Activated CD8-positive, alpha-beta memory T cell treated with anti-CD3 and anti-CD28 coated beads, Interleukin-2, amount 50 U/mL, for 24 hours (primary cell): ENCODE results near the gene CAMK1D.
"Not testable (repeated sequence)": the region's sequence is repeated elsewhere in the genome, so short reads cannot be mapped to it uniquely, and the experiment has no call there.

Experiments used
- DNase-seq: peaks from one replicate; pipeline ENCODE4 v3.0.0-alpha.2; 2020; ENCODE audit errors: extremely low read depth

Gene CAMK1D

GRCh38 chr10:12697764-12698163 lies 348.4 kb downstream of the CAMK1D start:
- DNase-seq = no peak

DNA sequence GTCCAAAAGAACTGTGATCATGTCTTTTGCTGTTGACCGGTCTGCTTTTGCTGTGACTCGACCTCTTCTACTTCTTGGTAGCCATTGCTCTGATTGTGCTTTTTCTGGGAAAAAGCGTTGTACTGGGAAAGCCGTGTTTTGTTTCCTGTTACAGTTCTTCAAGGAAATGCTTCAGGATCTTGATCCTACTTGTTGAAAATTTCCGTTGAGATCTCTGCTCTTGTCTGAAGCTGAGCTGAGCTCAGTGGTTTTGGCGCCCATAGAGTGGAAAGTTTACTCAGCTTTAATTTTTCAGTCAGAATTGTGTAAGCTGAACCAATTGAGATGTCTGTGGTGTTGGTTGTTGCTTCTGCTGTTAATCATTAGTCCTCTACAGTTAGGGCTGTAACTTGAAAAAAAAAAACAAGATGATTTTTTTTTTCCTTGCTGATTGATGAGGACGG lies 349.9 kb downstream of the CAMK1D start:
- DNase-seq = no peak

GRCh38 chr10:12699781-12700556 lies 350.6 kb downstream of the CAMK1D start:
- DNase-seq = no peak

DNA sequence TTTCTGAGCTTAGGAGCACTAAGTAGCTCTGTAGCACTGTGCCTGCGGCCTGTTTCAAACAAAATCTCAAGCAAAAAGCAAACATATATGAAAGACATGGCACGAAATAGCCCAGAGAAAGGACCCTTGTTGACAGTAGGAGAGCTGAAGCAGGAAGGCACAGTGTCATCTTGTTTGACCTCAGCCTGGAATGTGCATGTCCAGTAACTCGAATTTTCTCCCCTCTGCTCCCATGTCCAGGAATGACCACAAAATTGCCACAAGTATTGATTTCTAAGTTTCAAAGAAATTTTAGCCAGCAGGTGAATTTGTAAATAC lies 351.2 kb downstream of the CAMK1D start:
- DNase-seq = no peak

DNA sequence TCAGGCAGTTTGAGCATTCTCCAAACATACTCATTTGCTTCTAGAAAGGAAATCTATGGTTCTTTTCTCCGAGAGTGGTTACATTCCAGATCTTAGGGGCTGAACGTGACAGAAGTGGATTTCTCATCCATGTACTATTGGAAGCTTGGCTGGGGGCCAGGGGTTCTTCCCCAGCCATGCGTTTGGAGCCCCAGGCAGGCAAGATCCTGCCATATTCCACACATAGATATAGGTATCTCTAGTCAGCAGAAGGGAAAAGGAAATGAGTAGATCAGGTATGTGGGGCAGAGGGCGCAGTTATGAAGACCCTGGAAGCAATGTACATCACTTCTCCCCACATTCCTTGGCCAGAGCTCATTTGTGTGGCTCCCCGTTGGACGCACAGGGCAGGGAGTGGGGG lies 352.3 kb downstream of the CAMK1D start:
- DNase-seq = no peak

DNA sequence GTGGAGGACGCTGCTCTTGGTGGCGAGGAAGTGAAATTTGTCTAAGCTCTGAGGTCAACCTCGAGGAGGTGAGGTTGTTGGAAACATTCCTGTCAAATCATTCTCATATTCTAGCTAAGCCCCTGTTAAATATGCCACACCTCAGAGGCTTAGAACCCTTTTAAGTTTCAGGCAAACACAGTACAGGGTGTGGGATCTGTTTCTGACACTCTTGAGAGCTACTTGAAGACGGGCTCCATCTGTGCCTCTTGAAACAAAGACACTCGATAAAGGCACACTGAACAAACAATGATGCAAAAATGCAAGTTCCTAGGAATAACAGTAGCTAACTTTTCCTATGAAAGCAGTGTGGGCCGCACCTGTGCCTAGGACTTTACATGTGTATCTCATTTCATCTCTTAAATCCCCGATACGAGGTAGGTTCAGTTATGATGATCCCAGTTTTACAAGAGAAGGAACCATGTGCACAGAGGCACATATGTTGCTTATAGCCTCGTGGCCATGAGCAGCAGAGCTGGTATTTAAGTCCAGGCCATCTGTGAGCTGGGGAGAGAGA lies 352.9 kb downstream of the CAMK1D start:
- DNase-seq = no peak

DNA sequence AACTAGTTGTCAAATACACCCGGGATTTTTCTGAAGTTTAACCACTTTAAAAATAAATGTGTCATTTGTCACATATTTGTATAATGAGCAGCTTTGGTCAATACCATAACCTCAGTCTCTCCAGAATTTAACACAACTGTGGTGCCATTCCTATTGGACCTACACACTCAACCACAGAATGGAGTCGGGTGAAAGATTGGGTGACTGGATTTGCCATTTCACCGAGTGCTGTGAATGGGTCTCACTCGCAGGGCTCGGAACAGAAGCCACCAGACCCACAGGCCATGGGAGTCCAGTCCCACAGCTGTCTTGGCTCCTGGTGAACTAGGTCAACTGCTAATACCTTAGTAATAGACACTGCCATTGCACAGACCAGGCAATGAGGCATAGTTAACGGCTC lies 353.8 kb downstream of the CAMK1D start:
- no peak for DNase-seq

DNA sequence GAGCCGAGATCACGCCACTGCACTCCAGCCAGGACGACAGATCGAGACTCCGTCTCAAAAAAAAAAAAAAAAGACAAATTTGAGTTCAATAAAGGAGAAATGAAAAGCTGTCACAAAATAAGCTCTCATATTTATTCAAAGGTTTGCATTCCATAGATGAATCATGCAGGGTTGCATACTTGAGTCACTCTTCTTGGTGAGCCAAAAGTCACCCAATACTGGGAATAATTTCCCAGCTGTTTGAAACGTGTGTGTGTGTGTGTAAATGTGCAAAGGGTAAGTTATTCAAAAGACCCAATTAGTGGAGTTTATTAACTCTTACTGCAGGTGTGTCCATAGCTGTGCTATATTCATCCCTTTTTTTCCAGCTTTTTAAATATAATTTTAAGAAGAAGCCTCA lies 354.5 kb downstream of the CAMK1D start:
- DNase-seq = no peak

- no peak for DNase-seq
These were observed 355.1 kb downstream of the CAMK1D start for GRCh38 chr10:12704488-12704887.

DNA sequence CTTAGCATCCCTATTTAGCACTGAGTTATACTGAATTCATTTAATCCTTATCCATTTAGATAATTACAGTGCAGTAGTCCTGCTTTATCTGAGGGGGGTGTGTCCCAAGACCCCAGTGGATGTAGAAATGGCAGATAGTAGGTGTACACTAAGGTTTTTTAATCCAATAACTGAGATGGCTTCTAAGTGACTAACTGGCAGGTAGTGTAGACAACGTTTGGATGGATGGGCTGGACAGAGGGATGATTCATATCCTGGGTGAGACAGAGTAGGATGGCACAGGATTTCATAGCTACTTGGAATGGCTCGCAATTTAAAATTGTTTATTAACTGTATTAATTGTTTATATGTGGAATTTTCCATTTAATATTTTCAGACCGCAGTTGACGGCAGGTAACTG lies 356.6 kb downstream of the CAMK1D start:
- no peak for DNase-seq

DNA sequence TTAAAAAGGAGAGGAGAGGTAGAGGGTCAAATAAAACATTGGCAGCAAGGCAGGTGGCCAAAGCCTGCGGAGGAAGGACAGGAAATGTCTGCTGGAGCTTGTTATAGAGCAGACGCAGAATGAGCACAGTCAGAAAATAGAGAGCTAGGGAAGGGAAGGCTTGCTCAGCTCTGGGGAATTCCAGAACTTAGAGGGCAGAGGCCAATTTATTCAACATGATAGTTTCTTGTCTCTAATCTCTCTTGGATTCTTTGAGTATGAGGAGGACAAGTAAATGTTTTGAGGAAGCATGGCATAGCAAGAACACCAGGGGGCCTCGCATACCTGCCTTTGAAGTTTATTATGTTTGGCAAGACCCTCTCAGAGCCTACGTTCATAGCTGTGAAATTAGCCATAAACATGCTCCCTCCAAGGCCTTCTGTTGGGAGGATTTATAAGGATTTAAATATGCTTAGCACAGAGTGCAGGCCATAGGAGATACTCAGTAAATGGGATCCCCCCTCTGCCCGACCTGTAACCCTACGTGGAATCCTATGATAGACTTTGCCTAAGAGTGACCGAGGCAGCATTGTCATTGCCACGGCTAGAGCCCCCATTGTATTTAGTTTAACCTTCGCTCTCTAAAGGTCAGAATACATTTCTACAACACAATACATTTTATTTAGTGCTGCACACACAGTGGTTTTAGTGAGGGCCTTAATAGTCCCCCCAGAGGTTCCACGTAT lies 358.3 kb downstream of the CAMK1D start:
- DNase-seq = no peak

- DNase-seq = no peak
These were observed 359.7 kb downstream of the CAMK1D start for GRCh38 chr10:12709000-12709401.

- no peak for DNase-seq
These were observed 360.2 kb downstream of the CAMK1D start for GRCh38 chr10:12709521-12709963.

GRCh38 chr10:12710157-12710556 lies 360.8 kb downstream of the CAMK1D start:
- no peak for DNase-seq

DNA sequence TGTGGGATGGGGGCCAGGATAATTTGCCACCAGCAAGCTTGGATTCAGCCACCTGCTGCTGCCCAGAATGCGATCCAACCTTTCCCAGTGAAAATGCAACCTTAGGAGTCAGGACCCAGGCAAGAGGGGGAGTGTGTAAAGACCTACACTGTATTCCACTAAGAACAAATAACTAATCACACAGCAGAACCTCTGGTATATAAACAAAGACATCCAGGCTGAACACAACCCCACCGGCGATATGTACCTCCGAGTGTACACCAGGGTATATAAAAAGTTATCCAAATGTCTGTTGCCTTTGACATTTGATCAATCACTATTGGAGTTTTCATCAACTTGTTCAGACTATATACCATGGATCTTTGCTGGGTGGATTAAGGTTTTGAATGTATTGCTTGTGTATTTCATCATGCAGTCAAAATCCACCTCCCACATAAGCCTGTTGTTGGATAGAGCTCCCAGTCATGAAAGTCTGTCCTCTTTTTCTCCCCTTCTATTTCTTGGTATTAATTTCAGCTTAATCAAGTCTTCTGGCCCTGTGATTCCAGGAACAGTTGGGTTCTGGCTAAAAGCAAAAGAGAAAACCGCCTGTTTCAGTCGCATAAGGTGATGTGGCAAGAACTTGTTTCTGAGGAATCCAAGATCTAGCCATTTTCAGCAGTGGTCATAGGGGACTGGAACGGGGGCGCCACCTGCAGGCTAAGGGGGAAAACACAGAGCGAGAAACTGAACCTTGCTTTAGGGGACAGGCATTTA lies 361.4 kb downstream of the CAMK1D start:
- DNase-seq = peak; percentile 48

DNA sequence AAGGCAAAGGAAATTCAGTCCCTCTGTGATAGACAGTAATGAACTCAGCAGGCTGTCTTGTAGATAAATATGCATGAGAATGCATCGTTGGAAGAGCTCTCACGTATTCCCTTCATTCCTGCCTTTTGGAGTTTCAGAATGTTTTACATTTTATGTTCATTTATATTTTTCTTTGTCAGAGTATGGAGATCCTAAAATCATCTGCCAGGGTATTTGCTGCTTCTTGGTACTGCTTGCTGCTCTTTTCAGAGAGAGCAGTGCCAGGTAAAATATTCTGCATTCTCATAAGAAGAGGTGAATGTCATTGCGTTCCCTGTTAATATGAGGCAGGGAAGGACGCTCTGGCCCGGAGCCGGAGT lies 362.0 kb downstream of the CAMK1D start:
- DNase-seq = no peak

- DNase-seq = no peak
These were observed 363.1 kb downstream of the CAMK1D start for GRCh38 chr10:12712293-12712983.

DNA sequence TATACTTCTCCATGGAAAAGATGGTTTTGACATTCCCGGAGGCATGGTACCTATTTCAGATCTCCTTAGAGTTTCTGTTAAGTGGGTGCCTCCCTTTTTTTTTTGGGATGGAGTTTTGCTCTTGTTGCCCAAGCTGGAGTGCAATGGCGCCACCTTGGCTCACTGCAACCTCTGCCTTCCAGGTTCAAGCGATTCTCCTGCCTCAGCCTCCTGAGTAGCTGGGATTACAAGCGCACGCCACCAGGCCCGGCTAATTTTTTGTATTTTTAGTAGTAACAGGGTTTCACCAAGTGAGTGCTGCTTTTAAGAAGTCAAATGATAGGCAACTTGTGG lies 363.6 kb downstream of the CAMK1D start:
- not testable (repeated sequence) for DNase-seq

GRCh38 chr10:12716042-12716441 lies 366.7 kb downstream of the CAMK1D start:
- DNase-seq = no peak

DNA sequence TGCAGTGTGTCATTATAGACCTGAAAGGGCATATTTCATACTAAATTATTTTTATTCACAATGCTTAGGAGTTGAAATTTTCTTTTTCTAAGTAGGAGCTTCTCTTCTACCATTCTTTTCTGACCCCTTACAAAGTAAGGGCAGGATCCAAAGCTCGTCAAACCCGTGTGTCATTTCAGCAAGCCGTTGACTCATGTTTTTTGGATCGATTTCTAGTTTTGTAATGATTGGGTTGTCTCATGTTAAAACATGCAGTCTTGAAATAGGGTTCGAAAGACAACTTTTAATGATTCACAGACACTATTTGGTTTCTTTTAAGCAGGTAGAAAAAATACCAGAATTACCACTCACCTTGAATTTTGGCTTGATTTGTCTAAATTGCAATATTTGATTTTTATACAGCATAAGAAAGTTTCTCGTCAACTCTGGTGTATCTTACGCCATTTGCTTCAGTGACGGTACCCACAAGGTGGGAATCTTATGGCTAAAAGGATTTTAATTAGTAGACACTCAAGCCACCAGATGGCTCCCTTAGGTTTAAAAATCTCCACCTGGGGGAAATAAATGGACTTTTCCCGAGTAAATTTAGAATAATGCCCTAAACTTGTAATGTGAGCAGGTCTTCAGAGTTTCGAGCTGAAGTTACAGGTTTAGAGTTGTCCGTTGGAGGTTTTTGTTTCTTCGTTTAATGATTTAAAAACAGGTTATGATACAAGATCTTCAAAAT lies 368.8 kb downstream of the CAMK1D start:
- DNase-seq = no peak

DNA sequence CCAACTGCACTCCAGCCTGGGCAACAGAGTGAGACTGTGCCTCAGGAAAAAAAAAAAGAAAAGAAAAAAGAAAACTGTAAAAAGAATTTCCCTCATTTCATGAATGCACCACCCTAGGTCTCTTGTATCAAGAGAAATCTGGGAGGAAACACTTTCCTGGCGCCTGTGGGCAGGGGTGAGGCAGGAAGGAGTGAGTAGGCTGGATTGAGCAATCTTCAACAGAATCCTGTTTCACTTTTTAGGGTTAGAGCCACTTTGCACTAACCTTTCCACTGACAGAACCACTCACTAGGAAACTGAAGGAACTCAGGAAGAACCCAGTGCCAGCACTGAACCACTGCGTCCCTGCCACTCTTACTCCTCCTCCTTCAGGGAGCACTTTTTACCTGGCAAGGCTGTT lies 370.0 kb downstream of the CAMK1D start:
- DNase-seq = no peak
